Stimulated activated CD4-positive, alpha-beta T cell treated with anti-CD3 and anti-CD28 coated beads, Interleukin-15, amount 100 ng/mL, for 48 hours (primary cell): ENCODE results near the gene LMF2.
"Not testable (repeated sequence)": the region's sequence is repeated elsewhere in the genome, so short reads cannot be mapped to it uniquely, and the experiment has no call there.

Experiments used
- DNase-seq, 2 donors: peaks; one replicate each; pipeline ENCODE4 v3.0.0-alpha.2; 2020; ENCODE audit warnings: low read depth in 2 of 2

LMF2 gene

GRCh38 chr22:50535113-50535512, 27.6 kb upstream of the LMF2 start:
- no peak for DNase-seq

- DNase-seq = not testable (repeated sequence)
These were observed 26.6 kb upstream of the LMF2 start for GRCh38 chr22:50533856-50534711.

- DNase-seq = no peak
These were observed 25.6 kb upstream of the LMF2 start for GRCh38 chr22:50532824-50533796.

- no peak for DNase-seq
These were observed 24.6 kb upstream of the LMF2 start for GRCh38 chr22:50531962-50532674.

GRCh38 chr22:50531546-50531961, 24.1 kb upstream of the LMF2 start:
- peak in 1 of 2 donors; percentile 62 for DNase-seq

- peak; percentile 77 for DNase-seq
These were observed 23.5 kb upstream of the LMF2 start for GRCh38 chr22:50530877-50531545.

GRCh38 chr22:50530580-50530876, 23.0 kb upstream of the LMF2 start:
- no peak for DNase-seq

- peak in 1 of 2 donors; percentile 62 for DNase-seq
These were observed 22.5 kb upstream of the LMF2 start, which contains the start of gene TYMP for GRCh38 chr22:50529897-50530579. TSS of gene TYMP (minus strand) at chr22:50530012. CDS start at chr22:50529709, 303 bp downstream.

- DNase-seq = no peak
These were observed 22.0 kb upstream of the LMF2 start for GRCh38 chr22:50529416-50529896.

- DNase-seq = no peak
These were observed 21.3 kb upstream of the LMF2 start for GRCh38 chr22:50528682-50529415.

- no peak for DNase-seq
These were observed 20.6 kb upstream of the LMF2 start for GRCh38 chr22:50527921-50528681.

- DNase-seq = no peak
These were observed 19.6 kb upstream of the LMF2 start for GRCh38 chr22:50526834-50527801.

- DNase-seq = peak; percentile 85
These were observed 18.8 kb upstream of the LMF2 start for GRCh38 chr22:50526108-50526833.

GRCh38 chr22:50525858-50526107, 18.3 kb upstream of the LMF2 start:
- no peak for DNase-seq

GRCh38 chr22:50525104-50525857, 17.8 kb upstream of the LMF2 start, which contains the start of gene SCO2:
TSS of gene SCO2 (minus strand) at chr22:50525598. CDS start at chr22:50524411, 1,187 bp downstream.
- DNase-seq = peak; percentile 96 to 98

GRCh38 chr22:50524676-50525103, 17.2 kb upstream of the LMF2 start:
- no peak for DNase-seq
